Esophagus muscularis mucosa (tissue), 4 donors: Measurements from ENCODE around the gene SPATA6L.

Experiments
- EP300 ChIP-seq: sonication (generic); formaldehyde crosslinking; IDR thresholded peaks from one replicate; pipeline ENCODE4 v1.6.1; 2017; ENCODE audit warnings: antibody characterized with exemption
- POLR2AphosphoS5 ChIP-seq, 2 donors: sonication (generic); formaldehyde crosslinking; IDR thresholded peaks; one replicate each; pipeline ENCODE4 v1.6.1; 2017; ENCODE audit warnings: antibody characterized with exemption in 2 of 2
- TF ChIP-seq, protein P1 (sequence below), 3 experiments: fragments of 200-600 bp in 2 of 3; fragments of 450-650 bp in 1 of 3; sonication (generic) in 2 of 3; IDR thresholded peaks; one replicate each; pipeline ENCODE4 v1.5.1; 2017 to 2019; ENCODE audit warnings: antibody characterized with exemption in 3 of 3, mild to moderate bottlenecking in 2 of 3, moderate library complexity in 1 of 3

DNA sequence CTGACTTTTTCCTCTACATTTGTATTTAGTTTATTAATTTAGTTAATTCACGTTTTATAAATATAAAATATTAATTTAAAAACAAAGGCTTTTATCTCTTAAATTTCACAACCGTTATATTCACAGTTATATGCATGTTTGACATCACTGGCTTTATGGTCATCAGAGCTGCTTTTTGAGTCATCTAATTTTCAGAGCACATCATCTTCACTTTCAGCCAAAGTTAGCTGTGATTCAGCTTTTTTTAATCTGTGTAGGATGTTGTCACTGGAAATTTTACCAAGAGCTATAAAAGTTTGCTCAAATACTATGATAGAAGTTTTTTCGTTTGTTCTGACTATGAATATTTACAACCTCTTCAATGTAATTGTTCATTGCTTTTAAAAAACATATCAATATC, 25.5 kb upstream of the SPATA6L start:
- TF ChIP-seq POLR2AphosphoS5 (IDR thresholded peaks at IDR 0.05): no peak
- TF ChIP-seq EP300: no peak
- TF ChIP-seq, protein P1, sequence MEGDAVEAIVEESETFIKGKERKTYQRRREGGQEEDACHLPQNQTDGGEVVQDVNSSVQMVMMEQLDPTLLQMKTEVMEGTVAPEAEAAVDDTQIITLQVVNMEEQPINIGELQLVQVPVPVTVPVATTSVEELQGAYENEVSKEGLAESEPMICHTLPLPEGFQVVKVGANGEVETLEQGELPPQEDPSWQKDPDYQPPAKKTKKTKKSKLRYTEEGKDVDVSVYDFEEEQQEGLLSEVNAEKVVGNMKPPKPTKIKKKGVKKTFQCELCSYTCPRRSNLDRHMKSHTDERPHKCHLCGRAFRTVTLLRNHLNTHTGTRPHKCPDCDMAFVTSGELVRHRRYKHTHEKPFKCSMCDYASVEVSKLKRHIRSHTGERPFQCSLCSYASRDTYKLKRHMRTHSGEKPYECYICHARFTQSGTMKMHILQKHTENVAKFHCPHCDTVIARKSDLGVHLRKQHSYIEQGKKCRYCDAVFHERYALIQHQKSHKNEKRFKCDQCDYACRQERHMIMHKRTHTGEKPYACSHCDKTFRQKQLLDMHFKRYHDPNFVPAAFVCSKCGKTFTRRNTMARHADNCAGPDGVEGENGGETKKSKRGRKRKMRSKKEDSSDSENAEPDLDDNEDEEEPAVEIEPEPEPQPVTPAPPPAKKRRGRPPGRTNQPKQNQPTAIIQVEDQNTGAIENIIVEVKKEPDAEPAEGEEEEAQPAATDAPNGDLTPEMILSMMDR (IDR thresholded peaks at IDR 0.05): no peak
